NCI-H146 treated with DMSO at 0.1 percent for 48 hours (cell line): ENCODE data around the gene TSBP1.
"Not testable (repeated sequence)": the region's sequence is repeated elsewhere in the genome, so short reads cannot be mapped to it uniquely, and the experiment has no call there.

Experiments
- DNase-seq: peaks from one replicate; lab custom pipeline; 2025; ENCODE audit not compliant: unreplicated experiment; lab: John Stamatoyannopoulos, UW

TSBP1 gene

DNA sequence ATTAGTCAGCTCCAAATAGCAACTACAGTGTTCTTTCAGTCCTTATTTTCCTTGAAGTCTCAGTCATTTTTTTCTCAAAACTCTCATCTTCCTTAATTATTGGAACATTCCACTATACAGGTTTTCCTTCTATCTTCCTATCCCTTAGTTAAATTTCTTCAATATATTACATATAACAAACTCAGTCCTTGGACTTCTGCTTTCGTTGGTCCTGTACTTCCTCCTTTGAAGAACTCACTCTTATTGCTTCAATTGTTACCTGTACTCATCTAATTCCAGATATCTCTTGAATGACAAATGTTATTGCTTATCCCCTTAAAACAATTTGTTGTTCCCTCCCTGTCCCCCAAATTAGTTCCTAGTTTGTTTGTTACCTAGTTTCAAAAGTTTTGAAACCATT is 80.2 kb downstream of the TSBP1 start:
- no peak for DNase-seq

GRCh38 chr6:32290886-32291450 is 80.7 kb downstream of the TSBP1 start:
- no peak for DNase-seq

DNA sequence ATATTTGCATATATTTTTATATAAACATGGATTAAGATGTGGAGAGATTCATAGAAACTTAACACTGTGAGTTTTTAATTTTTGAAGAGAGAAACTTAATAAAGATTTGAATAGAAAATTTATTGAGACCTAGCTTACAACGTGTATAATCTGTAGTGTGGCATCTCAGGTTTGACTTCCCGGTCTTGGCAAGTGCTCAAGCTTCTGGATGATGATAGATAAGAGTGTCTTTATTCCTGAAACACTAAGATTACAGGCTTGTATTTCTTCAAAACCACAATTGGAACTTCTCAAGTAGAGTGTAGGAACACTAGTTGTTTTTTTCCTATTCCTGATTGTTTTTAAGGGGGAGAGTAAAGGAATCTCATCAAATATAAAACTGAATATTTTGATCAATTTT is 83.3 kb downstream of the TSBP1 start:
- no peak for DNase-seq

- not testable (repeated sequence) for DNase-seq
Measured at GRCh38 chr6:32273801-32274577, 97.7 kb downstream of the TSBP1 start.

- no peak for DNase-seq
Measured at GRCh38 chr6:32271429-32271828, 100.3 kb downstream of the TSBP1 start.

- not testable (repeated sequence) for DNase-seq
Measured at GRCh38 chr6:32268459-32268858, 103.2 kb downstream of the TSBP1 start.

DNA sequence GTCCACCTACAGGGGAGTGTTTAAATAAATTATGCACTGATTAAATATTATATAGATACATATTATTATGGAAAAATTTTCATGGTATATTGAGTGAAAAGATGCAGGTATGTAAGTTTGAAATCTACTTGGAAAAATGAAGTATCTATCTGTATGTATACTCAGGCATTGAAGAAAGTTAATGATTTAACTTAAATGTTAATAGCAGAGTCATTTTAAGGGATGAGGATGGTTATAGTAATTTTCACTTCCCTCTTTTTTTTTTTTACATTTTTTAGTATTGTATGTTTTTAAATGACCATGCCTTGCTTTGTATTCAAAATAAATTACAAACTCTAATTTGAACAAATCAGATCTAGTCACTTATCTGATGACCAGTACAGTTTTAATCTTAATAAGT is 104.7 kb downstream of the TSBP1 start:
- DNase-seq = no peak

- not testable (repeated sequence) for DNase-seq
Measured at GRCh38 chr6:32257262-32257661, 114.4 kb downstream of the TSBP1 start.

GRCh38 chr6:32255199-32256153 is 116.2 kb downstream of the TSBP1 start:
- DNase-seq = no peak

DNA sequence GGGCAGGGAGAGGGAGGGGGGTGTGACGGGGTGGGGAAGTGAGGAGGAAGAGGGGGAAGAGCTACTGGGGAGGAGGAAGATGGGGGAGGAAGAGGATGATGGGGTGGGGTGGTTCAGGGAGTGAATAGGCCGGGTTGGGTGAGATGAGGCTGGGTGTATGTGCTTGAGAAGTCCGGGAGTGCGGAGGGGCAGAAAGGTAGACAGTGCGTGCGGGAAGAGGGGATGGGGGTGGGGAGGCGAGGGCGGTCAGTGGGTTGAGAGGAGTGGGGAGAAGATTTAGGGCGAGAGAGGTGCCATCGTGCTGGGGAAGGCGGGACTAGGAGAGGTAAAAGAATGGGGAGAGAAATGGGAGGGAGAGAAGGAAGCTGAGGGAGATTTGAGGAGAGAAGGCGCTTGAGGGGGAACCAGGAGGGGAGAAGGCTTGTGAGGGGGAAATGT is 116.9 kb downstream of the TSBP1 start:
- DNase-seq = no peak

DNA sequence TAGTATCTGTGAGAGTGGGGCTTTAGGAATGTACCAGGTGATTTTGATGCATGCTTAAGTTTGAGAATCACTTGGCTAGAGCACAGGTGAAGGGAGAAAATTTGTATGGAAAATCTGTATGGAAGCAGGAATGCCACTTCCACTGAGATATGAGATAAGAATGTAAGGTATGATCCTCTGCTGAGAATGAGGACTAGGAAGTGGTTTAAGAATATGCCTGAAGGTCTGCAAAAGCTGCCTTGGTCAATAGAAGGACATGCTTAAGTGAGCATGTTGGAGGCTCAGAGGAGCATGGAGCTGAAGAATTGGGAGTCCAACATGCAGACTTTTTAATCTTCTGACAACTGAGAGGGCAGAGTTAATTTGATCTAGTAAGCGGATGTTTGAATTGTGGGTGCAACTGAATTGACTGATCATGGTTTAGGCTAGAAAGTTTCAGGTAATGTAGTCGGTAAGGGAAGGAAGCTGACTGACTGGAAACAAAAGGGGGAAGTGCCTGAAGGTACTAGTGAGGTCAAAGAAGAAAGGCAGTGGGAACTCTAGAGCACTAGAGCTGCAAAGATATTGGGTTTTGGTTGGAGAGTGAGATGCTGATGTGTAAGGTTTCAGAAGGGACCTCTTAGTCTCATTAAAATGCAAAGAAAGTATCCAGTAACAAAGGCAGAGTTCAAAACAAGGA is 119.2 kb downstream of the TSBP1 start:
- DNase-seq = no peak

DNA sequence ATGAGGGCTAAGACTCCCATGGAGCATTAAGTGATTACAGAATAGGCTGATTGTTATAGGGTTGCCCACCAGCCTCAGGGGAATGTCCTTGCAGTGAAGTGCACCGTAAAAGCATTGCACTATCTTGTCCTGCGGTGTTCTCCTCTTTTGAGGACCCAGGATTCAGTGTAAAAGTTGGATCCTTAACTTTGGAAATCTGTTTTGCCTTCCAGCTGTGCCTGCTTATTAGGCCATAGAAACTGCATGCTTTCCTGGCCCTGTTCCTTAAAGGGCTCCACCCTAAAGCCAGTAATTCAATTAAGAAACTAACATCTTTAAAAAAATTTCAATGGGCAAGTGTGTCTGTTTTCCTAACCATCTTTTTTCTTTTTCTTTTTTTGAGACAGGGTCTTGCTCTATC is 122.4 kb downstream of the TSBP1 start:
- DNase-seq = no peak

DNA sequence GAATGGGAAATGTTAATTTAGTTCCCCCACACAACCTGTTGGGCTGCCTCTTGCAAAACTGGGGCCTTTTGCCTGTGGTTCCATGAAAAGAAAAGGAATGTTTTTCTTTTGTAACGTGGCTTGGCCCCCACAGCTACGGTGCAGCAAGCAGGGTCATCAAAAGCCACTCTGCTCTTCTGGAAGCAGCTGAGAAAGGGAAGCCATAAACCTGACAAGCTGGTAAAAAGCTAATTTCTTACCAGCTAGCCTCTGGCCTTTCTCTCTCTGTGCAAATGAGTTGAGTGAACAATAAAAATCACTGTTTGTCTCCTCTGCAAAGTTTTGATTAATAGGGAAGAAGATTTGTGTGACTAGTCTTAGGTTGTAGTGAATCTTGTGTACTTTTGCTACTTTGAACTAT is 124.3 kb downstream of the TSBP1 start:
- no peak for DNase-seq

DNA sequence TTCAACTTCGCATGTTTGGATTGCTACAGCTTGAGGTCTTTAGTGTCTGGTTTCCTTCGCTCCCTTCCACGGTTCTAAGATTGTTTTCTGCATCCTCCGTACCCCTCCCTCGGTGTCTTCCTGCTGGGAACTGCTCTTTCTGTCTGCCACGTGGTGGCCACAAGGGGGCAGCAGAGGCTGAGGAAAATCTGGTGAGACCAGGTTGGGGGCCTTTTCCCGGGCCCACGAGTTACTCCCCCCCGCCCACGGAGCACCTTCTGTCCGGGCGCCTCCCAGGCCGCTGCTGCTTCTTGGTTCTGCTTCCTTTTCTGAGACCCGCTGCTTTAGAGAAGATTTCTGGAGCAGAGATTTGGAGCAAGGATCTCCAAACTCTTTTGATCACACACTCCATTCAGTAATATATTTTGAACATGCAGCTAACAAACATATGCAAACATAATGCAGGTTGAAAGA is 126.7 kb downstream of the TSBP1 start:
- DNase-seq = peak; percentile 7

GRCh38 chr6:32244270-32244669 is 127.4 kb downstream of the TSBP1 start:
- no peak for DNase-seq
